Trophoblast cell (in vitro differentiated cells and primary cell): ENCODE results near the gene DOCK11.

Source experiments
- DNase-seq, 2 donors: peaks; one replicate each; pipeline ENCODE4 v3.0.0-alpha.2; 2016
- H2AFZ ChIP-seq: 2 replicates; pipeline ENCODE4 v1.6.1; 2013; ENCODE audit warnings: low read length, moderate library complexity, mild to moderate bottlenecking; ENCODE audit not compliant: insufficient read depth, poor library complexity
- H2AK5ac ChIP-seq: 2 replicates; pipeline ENCODE4 v1.6.1; 2013; ENCODE audit warnings: mild to moderate bottlenecking, low read length
- H2BK120ac ChIP-seq: 2 replicates; pipeline ENCODE4 v1.6.1; 2013; ENCODE audit warnings: low read length, mild to moderate bottlenecking, moderate library complexity; ENCODE audit not compliant: insufficient read depth, poor library complexity
- H2BK12ac ChIP-seq: 2 replicates; pipeline ENCODE4 v1.6.1; 2013; ENCODE audit warnings: mild to moderate bottlenecking, low read length, moderate library complexity
- H2BK5ac ChIP-seq: 2 replicates; pipeline ENCODE4 v1.6.1; 2013; ENCODE audit warnings: low read length, low read depth, moderate library complexity, mild to moderate bottlenecking; ENCODE audit not compliant: poor library complexity
- H3K14ac ChIP-seq: 2 replicates; pipeline ENCODE4 v1.6.1; 2013; ENCODE audit warnings: mild to moderate bottlenecking, low read length
- H3K18ac ChIP-seq: 2 replicates; pipeline ENCODE4 v1.6.1; 2013; ENCODE audit warnings: mild to moderate bottlenecking, low read length
- H3K23ac ChIP-seq: 2 replicates; pipeline ENCODE4 v1.6.1; 2013; ENCODE audit warnings: low read length
- H3K27ac ChIP-seq: 2 replicates; pipeline ENCODE4 v1.5.1; 2013; ENCODE audit warnings: low read depth, mild to moderate bottlenecking, inconsistent platforms, low read length, moderate library complexity
- H3K27me3 ChIP-seq: 2 replicates; pipeline ENCODE4 v1.6.1; 2013; ENCODE audit warnings: inconsistent platforms, mild to moderate bottlenecking, low read length, moderate library complexity; ENCODE audit not compliant: insufficient read depth
- H3K36me3 ChIP-seq, 2 experiments: 1 replicate in 1 of 2; 2 replicates in 1 of 2; pipeline ENCODE4 v1.6.1; 2013; ENCODE audit warnings: low read length in 2 of 2, mild to moderate bottlenecking in 2 of 2, moderate library complexity in 1 of 2; ENCODE audit not compliant: insufficient read depth in 2 of 2, control insufficient read depth in 1 of 2
- H3K4ac ChIP-seq: 2 replicates; pipeline ENCODE4 v1.6.1; 2013; ENCODE audit warnings: low read depth, mild to moderate bottlenecking, low read length, moderate library complexity
- H3K4me1 ChIP-seq, 2 experiments: 1 replicate in 1 of 2; 2 replicates in 1 of 2; pipeline ENCODE4 v1.6.1; 2013; ENCODE audit warnings: low read length in 2 of 2, mild to moderate bottlenecking in 2 of 2, moderate library complexity in 1 of 2; ENCODE audit not compliant: insufficient read depth in 2 of 2, control insufficient read depth in 1 of 2
- H3K4me2 ChIP-seq: 2 replicates; pipeline ENCODE4 v1.6.1; 2013; ENCODE audit warnings: inconsistent platforms, mild to moderate bottlenecking, low read length, moderate library complexity
- H3K4me3 ChIP-seq: 2 replicates; pipeline ENCODE4 v1.5.1; 2013; ENCODE audit warnings: mild to moderate bottlenecking, low read depth, low read length, inconsistent platforms
- H3K79me1 ChIP-seq: one replicate; pipeline ENCODE4 v1.6.1; 2013; ENCODE audit warnings: low read length
- H3K79me2 ChIP-seq: 2 replicates; pipeline ENCODE4 v1.6.1; 2013; ENCODE audit warnings: low read length, mild to moderate bottlenecking; ENCODE audit not compliant: control insufficient read depth, insufficient read depth, poor library complexity
- H3K9ac ChIP-seq: 2 replicates; pipeline ENCODE4 v1.6.1; 2013; ENCODE audit warnings: mild to moderate bottlenecking, low read length
- H3K9me3 ChIP-seq: 2 replicates; pipeline ENCODE4 v1.6.1; 2013; ENCODE audit warnings: low read depth, mild to moderate bottlenecking, control low read depth, inconsistent platforms, low read length; ENCODE audit not compliant: insufficient read depth
- H4K12ac ChIP-seq: 2 replicates; pipeline ENCODE4 v1.6.1; 2013; ENCODE audit warnings: low read depth, mild to moderate bottlenecking, low read length, moderate library complexity
- H4K8ac ChIP-seq: 2 replicates; pipeline ENCODE4 v1.6.1; 2013; ENCODE audit warnings: low read depth, mild to moderate bottlenecking, low read length, moderate library complexity
- H4K91ac ChIP-seq: one replicate; pipeline ENCODE4 v1.6.1; 2013; ENCODE audit warnings: low read depth, mild to moderate bottlenecking, low read length, moderate library complexity
- WGBS: extraction: QIAGEN DNeasy Blood & Tissue Kit; methylation state at CpG from one replicate; pipeline ENCODE4 v1.1.7; 2013; ENCODE audit warnings: missing lambda C conversion rate; ENCODE audit not compliant: insufficient read length, insufficient coverage; ENCODE audit errors: extremely low coverage; 5-methylcytosine and 5-hydroxymethylcytosine counted together

DOCK11 gene

DNA sequence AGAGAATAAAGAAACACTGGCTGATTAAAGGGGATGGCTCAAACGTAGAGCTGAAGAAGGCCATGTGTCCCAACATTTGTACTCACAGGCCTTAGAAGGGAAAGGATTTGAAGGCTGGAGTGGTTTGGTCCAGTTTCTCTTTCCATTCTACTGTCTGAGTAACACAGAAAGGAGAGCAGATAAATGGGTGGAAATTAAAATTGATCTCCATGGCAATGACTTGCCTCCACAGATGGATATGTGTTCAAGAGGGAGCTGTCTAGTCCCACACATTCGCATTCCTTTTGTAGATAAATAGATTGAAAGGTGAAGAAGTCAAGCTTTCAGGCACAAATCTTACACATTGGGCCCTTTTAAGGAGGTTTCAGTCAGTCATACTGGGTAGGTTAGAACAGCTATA lies 74.6 kb downstream of the DOCK11 start:
- H3K27me3 ChIP-seq = no peaks in the 10 kb centered on the region
- no peak overlapping the region for H3K4me3 ChIP-seq
- no peak overlapping the region for H3K27ac ChIP-seq
- no peak overlapping the region for H3K18ac ChIP-seq
- no peak overlapping the region for H3K4ac ChIP-seq
- no peak overlapping the region for H2AK5ac ChIP-seq
- no peak for DNase-seq
- H3K23ac ChIP-seq = no peak overlapping the region
- no peaks in the 10 kb centered on the region for H3K36me3 ChIP-seq
- H3K4me2 ChIP-seq = no peak overlapping the region
- H4K8ac ChIP-seq = no peak overlapping the region
- H4K91ac ChIP-seq = no peak overlapping the region
- H4K12ac ChIP-seq = no peak overlapping the region
- H3K9me3 ChIP-seq = no peaks in the 10 kb centered on the region
- H2BK5ac ChIP-seq = no peak overlapping the region
- H3K14ac ChIP-seq = no peak overlapping the region
- H2BK120ac ChIP-seq = no peak overlapping the region
- H2AFZ ChIP-seq = no peak overlapping the region
- peaks cover 0 to 2% of the 10 kb centered on the region in 2 experiments for H3K4me1 ChIP-seq
- H3K79me1 ChIP-seq = no peaks in the 10 kb centered on the region
- no peaks in the 10 kb centered on the region for H3K79me2 ChIP-seq
- H2BK12ac ChIP-seq = no peak overlapping the region
- no CpG with 5 or more reads among the region's 2 CpGs for WGBS
- H3K9ac ChIP-seq = no peak overlapping the region

DNA sequence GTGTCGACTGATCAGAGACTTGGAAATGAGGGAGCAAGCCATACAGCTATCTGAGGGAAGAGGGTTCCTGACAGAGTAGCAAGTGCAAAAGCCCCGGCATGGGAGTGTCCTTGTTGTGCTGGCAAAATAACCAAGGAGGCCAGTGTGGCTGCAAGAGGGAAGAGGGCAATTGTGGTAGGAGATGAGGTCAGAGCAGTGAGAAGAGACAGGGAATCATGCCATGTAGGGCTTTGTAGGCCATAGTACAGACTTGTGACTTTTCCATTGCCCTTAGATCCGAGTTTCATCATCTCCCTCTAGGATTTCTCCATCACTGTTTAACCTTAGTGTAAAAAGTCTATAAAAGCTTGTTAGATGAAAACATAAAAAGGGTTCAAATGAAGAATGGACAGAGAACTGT lies 76.2 kb downstream of the DOCK11 start:
- H3K4me3 ChIP-seq = no peak overlapping the region
- no peak overlapping the region for H2AFZ ChIP-seq
- no peaks in the 10 kb centered on the region for H3K27me3 ChIP-seq
- no peak overlapping the region for H2BK120ac ChIP-seq
- WGBS = no CpG with 5 or more reads among the region's 3 CpGs
- H3K4me1 ChIP-seq = peaks cover 0 to 2% of the 10 kb centered on the region in 2 experiments
- DNase-seq = no peak
- no peak overlapping the region for H2BK12ac ChIP-seq
- H3K36me3 ChIP-seq = no peaks in the 10 kb centered on the region
- no peak overlapping the region for H3K23ac ChIP-seq
- H3K18ac ChIP-seq = no peak overlapping the region
- no peaks in the 10 kb centered on the region for H3K9me3 ChIP-seq
- H2BK5ac ChIP-seq = no peak overlapping the region
- no peak overlapping the region for H4K12ac ChIP-seq
- H3K79me2 ChIP-seq = no peaks in the 10 kb centered on the region
- H3K4ac ChIP-seq = no peak overlapping the region
- no peak overlapping the region for H3K9ac ChIP-seq
- no peak overlapping the region for H4K8ac ChIP-seq
- H3K4me2 ChIP-seq = no peak overlapping the region
- no peak overlapping the region for H2AK5ac ChIP-seq
- H3K79me1 ChIP-seq = no peaks in the 10 kb centered on the region
- no peak overlapping the region for H3K14ac ChIP-seq
- no peak overlapping the region for H4K91ac ChIP-seq
- no peak overlapping the region for H3K27ac ChIP-seq

DNA sequence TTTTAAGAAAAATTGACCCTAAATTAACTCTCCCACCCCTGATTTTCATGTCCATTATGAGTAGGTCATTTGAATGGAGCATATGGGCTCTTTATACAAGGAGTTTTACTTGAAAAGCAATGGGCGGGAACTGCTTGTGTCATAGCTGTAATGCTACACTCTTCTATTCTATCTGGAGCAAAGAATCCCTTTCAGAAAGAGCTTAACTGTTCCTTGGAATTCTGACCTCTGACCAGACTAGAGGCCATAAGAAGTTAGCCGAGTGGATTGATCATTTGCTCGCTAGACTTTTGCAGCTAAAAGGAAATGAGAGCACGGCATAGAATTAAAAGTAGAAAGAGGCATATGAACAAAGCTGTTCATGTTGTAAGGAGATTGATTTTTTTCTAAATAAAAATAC lies 79.1 kb downstream of the DOCK11 start:
- Histone ChIP-seq H3K4me3 (no peak overlapping the region), H2AFZ (no peak overlapping the region), H3K36me3 (no peaks in the 10 kb centered on the region), H3K4me1 (peaks cover 0 to 2% of the 10 kb centered on the region in 2 experiments), H3K18ac (no peak overlapping the region), H2BK5ac (no peak overlapping the region), H3K27me3 (no peaks in the 10 kb centered on the region), H3K79me2 (no peaks in the 10 kb centered on the region), H3K9ac (no peak overlapping the region), H2BK12ac (no peak overlapping the region), H3K23ac (no peak overlapping the region), H3K4me2 (no peak overlapping the region), H3K14ac (no peak overlapping the region), H2AK5ac (no peak overlapping the region), H4K12ac (no peak overlapping the region), H2BK120ac (no peak overlapping the region), H3K27ac (no peak overlapping the region), H3K9me3 (no peaks in the 10 kb centered on the region), H3K4ac (no peak overlapping the region), H3K79me1 (no peaks in the 10 kb centered on the region), H4K91ac (no peak overlapping the region), H4K8ac (no peak overlapping the region)
- WGBS = no CpG with 5 or more reads among the region's 4 CpGs
- DNase-seq = no peak

DNA sequence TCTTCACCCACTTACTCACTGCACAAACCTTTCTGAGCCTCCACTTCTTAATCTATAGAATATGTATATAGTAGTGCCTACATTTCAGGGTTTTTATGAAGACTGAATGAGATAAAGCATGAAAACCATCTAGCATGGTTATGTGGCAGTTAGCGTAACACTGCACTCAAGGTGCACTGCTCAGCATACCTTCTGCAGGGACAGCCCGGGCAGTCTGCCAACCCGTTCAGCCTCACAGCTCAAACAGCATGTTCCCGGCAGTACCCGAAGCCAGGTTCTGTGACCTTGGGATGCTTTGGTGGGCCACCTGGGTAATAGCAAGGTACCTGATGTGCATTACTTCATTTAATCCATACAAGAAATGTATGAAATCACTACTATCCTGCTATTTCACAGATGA lies 81.4 kb downstream of the DOCK11 start:
- H4K8ac ChIP-seq = no peak overlapping the region
- H4K91ac ChIP-seq = no peak overlapping the region
- no peaks in the 10 kb centered on the region for H3K36me3 ChIP-seq
- no peak overlapping the region for H3K18ac ChIP-seq
- DNase-seq = no peak
- no peak overlapping the region for H3K14ac ChIP-seq
- H3K4me3 ChIP-seq = no peak overlapping the region
- H3K4me1 ChIP-seq = peaks cover 2% of the 10 kb centered on the region in 2 experiments
- H3K9me3 ChIP-seq = no peaks in the 10 kb centered on the region
- no peaks in the 10 kb centered on the region for H3K79me1 ChIP-seq
- H3K27me3 ChIP-seq = no peaks in the 10 kb centered on the region
- H2BK120ac ChIP-seq = no peak overlapping the region
- H2BK5ac ChIP-seq = no peak overlapping the region
- H3K27ac ChIP-seq = no peak overlapping the region
- H2BK12ac ChIP-seq = no peak overlapping the region
- no peak overlapping the region for H2AK5ac ChIP-seq
- H3K79me2 ChIP-seq = no peaks in the 10 kb centered on the region
- no CpG with 5 or more reads among the region's 5 CpGs for WGBS
- H3K4ac ChIP-seq = no peak overlapping the region
- H3K23ac ChIP-seq = no peak overlapping the region
- H3K9ac ChIP-seq = no peak overlapping the region
- H2AFZ ChIP-seq = no peak overlapping the region
- H4K12ac ChIP-seq = no peak overlapping the region
- no peak overlapping the region for H3K4me2 ChIP-seq
